ENCODE results near the gene LRRC3B.

The LRRC3B gene

DNA sequence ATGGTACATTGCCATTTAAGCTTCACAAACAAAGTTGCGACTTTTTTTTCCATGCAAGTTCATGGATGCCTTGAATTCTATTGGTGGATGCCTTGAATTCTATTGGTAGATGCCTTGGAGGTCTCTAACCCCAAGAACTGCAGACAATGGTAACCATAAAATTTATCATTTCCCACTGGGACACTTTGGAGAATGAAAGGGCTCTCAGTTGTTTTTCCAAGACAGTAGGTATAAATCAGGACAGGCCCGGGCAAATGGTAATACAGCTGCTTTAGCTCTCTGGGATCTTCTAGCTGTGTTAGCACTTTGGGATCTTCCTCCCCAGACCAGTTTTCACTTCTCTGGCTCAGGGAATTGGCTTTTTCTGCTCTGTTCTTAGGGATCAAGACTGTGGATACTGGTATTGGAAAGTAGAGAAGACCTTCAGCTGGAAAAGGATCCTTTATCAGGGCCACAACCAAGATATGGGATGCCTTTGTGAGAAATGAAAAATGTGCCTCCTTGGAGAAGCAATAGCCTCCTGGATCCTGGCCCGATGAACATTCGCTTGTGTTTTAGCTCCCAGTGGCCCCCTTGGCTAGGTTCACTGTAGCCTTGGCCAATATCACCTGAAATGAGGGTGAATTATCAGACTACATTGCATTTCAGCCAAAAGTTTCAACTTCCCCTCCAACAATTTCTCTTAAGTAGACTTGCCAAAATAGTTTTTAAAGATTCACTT lies 8.3 kb downstream of the LRRC3B start:
- no peak for DNase-seq (ENCODE audit: low spot score)

DNA sequence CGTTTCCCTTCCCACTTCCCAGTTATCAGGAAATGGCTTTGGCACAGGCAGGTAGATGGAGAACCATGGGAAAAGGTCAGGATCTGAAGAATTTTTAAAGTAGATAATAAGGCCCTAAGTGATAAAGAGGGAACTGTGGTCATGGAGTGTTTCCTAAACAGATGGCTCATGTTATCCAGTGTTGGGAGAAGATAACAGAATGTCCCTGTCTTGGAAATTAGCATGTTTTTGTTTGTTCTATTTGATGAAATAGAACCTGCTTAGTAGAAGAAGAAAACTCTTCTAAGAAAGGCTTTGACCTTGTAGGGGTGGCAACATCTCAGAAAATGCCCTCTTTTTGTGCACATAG lies 8.8 kb downstream of the LRRC3B start:
- no peak for DNase-seq (ENCODE audit: low spot score)

DNA sequence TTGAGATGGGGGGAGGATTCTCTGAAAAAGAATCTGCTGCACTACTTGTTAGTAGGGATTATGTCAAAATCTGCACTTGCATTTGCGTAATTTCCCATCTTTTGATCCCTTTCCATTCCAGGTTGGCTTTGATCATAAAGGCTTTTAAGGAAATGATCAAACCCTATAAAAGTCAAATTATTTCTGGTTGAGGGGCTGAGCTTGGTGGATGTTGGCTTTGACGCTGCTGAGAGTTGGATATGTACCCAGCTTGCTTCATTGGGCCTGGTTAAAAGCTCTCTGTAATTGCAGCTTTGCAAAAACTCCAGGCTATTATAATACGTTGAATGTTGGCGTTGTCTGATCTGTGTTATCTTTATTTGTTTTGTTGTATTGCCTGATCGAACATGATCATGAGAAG lies 12.0 kb downstream of the LRRC3B start:
- no peak for DNase-seq (ENCODE audit: low spot score)

DNA sequence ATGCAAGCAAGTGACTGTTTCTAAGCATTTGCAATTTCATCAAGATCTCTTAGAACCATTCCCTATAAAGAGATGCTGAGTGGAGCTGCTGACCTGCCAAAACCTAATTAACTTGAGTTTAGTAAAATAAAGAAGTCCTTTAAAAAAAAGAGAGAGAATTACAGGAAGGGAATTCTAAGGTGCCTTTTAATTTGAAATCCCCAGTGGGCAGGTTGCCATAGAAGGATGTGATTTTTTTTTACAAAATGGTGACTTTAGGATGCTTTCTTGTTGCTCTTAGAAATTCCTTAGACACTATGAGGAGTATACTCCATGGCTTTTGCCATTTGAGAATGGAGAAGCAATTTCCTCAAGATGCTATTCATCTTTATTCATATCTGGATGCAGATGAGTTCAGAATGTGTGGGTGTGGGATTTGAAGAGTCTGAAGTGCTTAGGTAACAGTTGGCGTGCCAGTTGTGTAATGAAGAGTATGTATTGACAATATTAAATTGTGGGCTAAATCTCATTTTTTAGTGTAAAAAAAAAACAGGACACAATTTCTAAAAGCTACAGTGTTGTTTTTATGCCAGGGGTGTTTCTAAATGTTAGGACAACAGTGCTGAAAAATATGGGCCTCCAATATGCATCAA lies 13.6 kb downstream of the LRRC3B start:
- no peak for DNase-seq (ENCODE audit: low spot score)

DNA sequence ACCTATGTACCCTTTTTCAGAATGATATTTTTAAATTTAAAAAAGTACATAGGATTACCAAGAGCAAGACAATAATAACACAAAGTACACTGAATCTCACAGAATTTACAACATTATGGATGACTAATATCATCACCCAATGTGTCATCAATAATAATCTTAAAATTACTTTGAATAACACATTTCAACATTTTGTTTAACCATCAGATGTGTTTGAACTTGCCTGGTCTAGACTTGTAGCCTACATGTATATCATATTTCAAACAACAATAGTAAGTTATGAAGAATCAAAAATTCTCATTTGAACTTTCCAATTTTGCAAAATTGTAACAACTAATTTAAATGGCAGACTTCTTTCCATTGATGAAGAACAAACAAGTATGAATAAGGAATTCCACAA lies 15.1 kb downstream of the LRRC3B start:
- DNase-seq (ENCODE audit: low spot score): no peak

DNA sequence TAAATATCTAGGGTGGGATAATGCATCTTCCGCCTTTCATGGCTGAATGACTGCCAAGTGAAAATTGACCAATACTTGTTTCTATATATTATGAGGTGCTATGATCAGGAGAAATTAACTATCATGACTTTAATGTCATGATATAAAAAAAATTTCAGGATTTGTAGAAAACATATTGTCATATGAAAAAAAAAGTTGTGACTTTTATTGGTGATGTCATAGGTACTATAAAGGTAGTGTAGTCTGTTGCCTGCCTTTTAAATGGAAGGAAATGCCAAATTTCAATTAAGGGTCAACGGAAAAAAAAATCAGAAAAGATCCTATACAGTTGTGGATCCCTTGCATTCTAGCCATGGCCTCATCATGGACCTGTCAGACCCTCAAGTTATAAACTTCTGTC lies 15.5 kb downstream of the LRRC3B start:
- no peak for DNase-seq (ENCODE audit: low spot score)

DNA sequence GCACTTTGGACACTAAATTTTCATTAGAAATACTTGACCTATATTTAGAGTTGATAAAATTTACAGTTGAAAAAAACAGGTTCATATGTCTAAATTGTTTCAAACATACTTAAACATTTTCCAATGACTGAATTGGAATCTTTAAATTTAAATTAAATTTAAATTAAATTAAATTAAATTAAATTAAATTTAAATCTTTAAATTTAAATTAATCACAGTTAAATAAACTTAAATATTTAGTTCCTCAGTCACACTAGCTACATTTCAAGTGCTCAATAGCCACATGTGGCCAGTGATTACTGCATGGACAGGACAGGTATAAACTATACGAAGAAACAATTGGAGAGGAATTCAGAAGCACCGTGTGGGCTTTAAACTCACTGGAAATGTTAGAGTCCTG lies 16.8 kb downstream of the LRRC3B start:
- no peak for DNase-seq (ENCODE audit: low spot score)

DNA sequence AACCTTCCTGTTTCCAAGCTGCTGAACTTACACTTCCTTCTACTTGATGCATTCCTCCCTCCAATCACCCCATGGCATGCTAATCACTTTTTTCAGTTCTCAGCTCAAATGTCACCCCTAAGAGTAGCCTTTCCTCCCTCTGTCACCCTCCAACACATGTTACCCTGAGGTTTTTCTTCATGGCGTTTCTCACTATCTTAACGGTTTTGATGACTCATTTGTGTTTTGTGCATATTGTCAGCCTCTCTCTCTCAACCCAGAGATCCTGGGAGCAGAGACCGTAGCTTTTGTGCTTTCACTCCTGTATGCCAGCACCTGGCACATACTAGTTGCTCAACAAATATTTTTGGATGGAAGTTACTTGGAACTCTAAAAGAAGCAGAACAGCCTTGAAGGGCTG lies 24.5 kb downstream of the LRRC3B start:
- no peak for DNase-seq (ENCODE audit: low spot score)

DNA sequence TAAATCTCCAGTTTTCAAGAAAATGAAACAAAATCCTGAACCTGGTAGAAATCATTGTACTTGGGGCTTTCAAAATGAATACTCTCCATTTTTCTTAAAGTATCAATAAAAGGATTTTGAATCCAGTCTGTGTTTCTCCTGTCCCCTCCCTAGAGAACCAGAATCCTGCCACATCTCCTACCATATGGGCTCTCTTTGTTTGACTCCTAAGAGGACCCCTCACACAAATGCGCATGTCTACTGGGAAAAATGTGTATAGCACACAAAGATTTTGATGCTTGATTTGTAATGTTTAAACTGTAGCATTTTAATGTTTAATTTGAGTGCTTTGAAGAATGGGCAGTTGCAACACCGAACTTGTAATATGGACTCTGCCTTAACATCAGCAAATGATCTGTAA lies 25.9 kb downstream of the LRRC3B start:
- no peak for DNase-seq (ENCODE audit: low spot score)

DNA sequence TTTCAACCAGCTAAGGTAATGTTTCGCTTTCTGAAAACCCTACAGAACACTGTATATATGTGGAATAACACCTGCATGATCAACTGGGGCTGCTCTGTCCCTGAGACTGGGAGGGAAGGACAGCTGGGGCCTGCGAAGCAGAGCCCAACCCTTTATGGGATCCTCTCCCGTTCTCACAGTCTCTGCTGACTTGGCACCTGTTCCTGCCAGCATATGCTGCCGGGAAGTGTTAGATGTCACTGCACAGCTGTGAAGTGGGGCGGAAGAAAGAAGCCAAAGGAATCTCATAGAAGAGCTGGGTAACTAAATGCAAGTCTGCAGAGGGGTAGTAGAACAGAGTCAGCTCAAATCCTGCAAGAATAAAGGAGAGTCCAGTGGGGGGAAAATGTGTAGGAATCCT lies 29.6 kb downstream of the LRRC3B start:
- DNase-seq (ENCODE audit: low spot score): no peak

DNA sequence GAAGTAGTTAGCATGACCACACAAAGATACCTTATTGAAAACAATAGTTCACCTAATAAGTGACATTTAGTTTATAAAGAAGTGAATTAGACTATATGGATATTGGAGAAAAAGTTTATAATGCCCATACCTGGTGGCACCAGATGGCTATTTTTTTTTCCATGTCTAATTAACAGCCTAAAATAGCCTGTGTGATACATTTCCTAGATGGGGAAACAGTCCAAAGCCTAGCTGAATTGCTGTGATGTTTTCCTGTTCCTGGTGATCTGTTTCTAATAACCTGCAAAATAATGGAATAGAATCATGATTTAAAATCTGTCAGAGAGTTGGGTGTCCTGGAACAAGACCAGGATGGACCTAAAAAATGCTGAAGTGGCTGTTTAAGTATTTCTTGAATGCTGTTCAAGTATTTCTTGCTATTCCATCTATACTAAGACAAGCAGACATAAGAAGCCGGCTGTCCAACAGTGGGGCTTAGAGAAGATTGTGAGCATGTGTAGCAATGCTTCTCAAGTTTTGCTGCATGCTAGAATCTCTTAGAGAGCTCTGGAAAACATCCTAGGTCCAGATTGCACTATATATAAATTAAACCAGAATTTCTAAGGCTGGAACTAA lies 31.3 kb downstream of the LRRC3B start:
- DNase-seq (ENCODE audit: low spot score): no peak

DNA sequence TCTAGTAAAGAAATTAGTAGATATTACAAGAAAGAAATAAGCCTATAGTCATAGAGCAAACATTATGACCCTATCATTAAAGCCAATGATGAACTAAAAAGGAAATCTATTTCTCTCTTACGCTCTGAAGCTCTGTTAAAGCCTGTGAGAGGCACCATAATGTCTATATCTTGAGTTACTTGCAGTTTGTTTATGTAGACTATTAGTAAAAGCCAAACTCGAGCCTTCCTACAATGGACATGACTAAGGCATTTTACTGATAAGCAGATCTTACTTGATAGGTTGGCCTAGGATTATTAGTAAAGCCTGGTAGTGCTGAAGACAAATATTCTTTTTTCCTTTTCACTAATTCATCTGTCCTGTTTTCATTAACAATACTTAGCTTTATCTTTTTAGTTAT lies 32.7 kb downstream of the LRRC3B start:
- no peak for DNase-seq (ENCODE audit: low spot score)

DNA sequence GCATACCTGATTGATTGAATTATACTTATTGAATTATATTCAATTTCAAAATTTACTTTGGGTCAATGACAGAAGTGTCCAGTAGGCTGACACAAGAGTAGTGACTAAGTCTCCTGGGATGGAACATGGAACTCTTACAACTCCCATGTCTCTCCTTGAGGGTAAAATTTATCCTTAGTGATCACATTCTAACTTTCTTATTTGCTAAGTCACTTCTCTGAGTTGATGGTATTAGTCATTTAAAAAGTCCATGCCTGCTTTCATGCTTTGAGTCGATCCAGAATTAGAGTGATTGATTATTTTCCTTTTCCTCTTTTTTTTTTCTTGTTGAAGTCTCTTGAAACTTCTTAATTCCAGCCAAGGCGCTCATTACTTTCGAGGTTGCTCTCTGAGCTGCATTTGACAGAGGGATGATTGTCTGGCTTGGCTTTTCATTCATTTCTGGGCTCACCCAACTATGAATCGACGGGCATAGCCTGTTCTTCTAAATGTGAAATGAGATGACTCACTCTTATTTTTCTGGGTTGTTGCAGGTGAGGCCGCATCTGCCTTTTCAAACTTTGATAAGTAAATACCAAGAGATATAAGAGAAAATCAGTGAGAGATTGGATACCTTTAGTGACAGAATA lies 34.9 kb downstream of the LRRC3B start:
- no peak for DNase-seq (ENCODE audit: low spot score)

DNA sequence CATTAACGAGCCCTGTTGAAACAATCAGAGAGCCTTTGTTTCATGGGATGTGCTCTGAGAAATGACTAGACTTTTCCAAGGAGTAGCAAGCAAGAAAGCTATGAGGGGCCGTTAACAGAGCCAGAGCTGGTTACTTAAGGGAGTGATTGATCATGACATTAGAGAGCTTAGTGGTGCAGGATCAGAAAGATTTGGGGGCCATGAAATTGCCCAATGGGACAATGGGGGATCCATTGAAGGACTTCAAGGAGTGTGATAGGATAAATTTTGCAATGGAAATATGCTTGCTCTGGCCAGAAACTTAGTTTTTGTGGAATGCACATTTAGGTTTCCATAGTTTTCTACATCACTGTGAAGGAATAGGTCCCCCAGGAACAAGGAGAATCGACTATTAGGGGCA lies 45.6 kb downstream of the LRRC3B start:
- no peak for DNase-seq (ENCODE audit: low spot score)

DNA sequence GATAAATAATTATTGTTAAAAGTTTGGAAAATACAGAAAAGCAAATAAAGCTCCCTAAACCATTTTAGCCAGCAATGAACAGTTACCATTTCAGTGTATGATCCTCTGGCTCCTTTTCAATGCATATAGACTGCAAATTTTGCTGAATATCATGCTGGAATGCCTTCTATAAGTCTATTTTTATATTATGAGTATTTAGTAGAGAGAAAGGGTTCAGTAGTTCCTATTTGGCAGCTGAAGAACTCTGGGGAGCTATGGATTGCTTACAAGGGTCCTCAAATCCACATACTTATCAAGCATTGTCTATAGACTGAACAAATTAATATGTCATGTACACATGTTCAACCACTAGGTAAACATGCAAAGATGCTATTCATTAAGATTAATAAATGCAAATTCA lies 46.1 kb downstream of the LRRC3B start:
- no peak for DNase-seq (ENCODE audit: low spot score)

DNA sequence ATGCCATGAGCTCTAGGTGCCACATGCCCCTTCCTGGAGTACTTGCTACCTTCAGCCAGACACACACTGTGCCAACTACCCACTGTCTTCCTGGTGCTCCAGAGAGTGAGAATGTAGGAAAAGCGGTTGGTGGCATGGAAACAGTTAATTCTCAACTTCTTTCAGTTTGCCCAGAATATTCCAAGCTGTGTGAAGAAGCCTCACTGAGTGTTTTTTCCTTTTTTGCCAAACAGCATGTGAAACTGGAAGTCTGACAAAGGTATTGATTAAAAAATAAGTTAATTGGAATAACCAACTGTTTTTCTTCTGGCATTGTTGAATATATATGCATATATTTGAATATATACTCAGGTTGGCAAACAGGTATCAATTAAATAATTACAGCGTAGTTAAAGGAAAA lies 52.8 kb downstream of the LRRC3B start:
- no peak for DNase-seq (ENCODE audit: low spot score)

DNA sequence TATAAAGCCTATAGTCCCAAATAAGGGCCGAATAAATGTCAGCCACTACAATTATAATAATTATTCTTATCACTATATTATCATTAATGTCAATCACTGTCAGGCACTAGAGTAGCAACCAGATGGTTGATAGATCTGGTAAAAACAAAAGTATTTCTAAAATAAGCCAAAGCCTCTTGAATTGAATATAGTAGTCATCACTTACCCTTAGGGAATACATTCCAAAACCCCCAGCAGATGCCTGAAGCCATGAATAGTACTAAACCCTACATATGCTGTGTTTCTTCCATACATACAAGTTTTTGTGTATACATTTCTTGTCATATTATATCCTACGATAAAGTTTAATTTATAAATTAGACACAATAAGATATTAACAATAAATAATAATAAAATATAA lies 59.1 kb downstream of the LRRC3B start:
- DNase-seq (ENCODE audit: low spot score): no peak

DNA sequence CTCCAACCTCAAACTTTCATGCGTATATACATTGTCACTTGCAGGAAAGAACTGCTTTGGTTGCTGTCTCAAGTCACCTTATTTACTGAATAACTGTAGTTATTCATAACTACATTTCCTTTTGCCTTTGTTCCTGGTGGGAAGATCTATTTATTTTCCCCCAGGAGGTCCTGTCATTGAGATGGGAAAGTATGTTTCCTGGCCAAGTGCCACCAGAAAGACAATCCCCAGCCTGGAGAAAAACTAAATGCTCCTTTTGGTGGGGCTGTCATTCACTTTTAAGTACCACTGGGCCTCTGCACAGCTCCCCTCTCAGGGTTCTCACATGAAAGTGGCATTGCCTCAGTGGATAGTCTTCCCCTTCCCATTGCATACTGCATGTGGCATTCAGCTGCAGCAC lies 59.8 kb downstream of the LRRC3B start:
- DNase-seq (ENCODE audit: low spot score): no peak

DNA sequence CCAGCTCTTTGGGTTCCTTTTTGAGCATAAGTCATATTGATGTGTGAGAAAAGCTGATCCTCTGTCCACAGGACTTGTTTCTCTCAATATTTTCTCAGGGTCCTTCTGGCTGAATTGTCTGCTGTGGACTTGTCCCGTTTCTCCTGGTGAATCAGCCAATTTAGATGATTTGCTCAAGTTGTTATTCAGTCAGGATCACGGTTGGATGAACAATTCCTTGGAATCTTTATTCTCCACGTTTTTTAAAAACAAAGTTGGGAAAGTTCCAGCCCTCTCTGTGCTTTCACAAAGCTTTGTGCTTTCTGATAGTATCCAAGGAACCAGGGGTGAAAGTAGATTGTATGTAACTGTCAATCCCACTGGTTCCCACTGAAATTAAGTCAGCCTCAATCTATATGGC lies 61.3 kb downstream of the LRRC3B start:
- no peak for DNase-seq (ENCODE audit: low spot score)

DNA sequence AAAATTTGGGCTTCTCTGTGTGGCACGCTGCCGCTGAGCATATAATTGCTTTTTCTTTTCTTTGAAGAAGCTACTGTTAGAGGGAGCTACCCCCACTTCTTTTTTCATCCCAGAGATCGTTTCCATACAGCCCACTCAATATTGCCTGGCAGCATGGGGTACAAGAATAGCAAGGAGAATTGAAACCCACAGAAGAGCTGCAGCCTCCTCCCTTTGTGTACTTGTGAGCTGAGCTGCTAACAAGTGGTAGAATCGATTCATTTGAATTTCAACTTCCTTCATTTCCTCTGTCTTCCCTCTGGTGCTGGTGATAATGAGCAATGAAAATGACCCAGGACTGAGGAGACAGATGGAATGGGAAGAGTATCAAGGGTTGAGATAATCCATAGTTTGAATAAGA lies 64.9 kb downstream of the LRRC3B start:
- DNase-seq (ENCODE audit: low spot score): no peak

DNA sequence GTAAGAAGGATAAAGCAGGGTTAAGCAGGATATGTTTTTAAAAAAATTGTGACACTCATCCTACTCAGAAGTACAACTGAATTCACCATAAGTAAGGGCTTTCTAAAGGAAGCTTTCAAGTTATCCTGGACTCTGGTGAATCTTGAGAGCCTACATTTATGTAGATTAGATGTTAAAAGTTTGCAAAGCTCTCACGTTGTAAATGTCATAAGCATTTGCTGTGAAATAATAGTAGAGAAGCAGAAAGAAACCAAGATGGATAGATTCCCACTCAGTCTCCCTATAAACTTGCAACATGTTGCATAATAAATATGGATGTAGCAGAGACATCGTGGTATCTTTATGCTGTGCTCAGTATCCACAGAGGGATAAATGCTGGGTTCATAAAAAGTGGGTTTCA lies 77.0 kb downstream of the LRRC3B start:
- DNase-seq (ENCODE audit: low spot score): no peak

DNA sequence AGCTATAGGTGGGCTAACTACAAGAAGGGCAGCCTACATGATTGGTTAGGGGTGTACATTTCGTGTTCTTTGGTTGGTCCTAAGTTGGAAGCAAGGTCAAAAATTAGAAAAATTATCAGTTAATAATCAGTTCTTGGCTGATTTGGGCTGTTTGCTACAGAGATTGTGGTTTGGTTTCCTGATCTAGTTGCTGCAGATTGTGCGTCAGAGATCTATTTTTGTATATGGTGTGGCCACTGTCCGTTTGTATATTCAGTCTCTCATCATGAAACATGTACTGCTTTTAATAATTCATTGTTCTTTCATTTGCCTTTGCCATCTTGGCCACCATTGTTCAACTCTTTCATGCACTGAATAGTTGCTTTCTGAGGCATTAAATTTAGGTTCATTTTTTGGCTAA lies 80.9 kb downstream of the LRRC3B start:
- DNase-seq (ENCODE audit: low spot score): no peak

DNA sequence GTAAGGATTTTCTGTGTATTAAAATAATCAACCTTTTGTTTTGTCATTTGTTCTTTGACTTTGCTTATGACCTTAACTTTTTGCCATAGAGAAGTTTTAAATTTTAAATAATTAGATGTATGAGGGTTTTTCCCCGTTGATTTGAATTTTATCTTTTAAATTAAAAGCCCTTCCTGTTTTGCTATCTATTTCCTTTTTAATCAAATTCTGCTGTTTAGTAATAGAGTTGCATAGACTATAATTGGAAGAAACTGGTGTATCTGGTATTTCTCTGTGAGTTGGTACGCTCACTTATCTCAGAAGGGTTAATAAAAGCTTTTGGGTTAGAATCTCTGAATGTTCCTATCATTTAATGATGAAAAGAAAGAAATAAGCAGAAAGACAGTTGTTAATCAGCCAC lies 82.2 kb downstream of the LRRC3B start:
- no peak for DNase-seq (ENCODE audit: low spot score)

DNA sequence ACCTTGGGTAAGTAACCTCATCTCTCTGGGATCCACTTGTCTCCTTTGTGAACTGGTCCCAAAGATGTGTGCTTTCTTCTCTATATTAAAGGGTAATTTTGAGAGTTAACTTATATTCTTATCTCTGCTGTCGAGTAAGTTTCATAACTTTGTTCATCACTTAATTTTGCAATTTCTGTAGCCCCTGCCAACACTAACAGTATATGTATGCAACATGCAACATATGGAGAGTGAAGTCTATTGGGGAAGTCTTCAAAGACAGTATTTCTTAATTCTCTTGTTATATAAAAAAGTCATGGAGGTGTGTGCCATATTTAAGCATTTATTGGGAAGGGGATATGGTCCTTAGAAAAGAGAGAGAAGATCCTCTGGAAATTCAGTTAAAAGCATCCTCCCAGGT lies 85.9 kb downstream of the LRRC3B start:
- no peak for DNase-seq (ENCODE audit: low spot score)

All from CD4-positive, alpha-beta T cell treated with Interleukin-2 at 100 ng/mL for 4 hours (primary cell).